Bronchial smooth muscle cell (primary cell): Measurements from ENCODE around the gene FCGR1A. TPM values are rescaled to one million over a fixed set of nuclear protein-coding genes. Genes with fewer than 3 reads are reported as not detected.

ENCODE experiments used
- total RNA-seq: library from RNA; depleted of rRNA; stranded (reverse); fragments of >200 nt; gene quantifications from 2 replicates; pipeline ENCODE4 v1.2.1, GENCODE V29; 2014

The FCGR1A gene
- total RNA-seq: not detected in 2 replicates

GRCh38 chr1:149782600-149782999, at the start of gene FCGR1A:
TSS of gene FCGR1A (plus strand) at chr1:149782694. CDS start at chr1:149782744, 50 bp downstream.

Other genes with a start within 250 kb of the FCGR1A start
- not detected in 2 replicates for gene PPIAL4C, start 198.8 kb upstream of the FCGR1A start, total RNA-seq
- gene BOLA1, start 116.9 kb downstream of the FCGR1A start, total RNA-seq: 10.1 and 13.2 TPM in 2 replicates
- 11.8 and 16.0 TPM in 2 replicates for gene SV2A, start 135.2 kb downstream of the FCGR1A start, total RNA-seq
- 6.3 and 8.2 TPM in 2 replicates for gene SF3B4, start 145.1 kb downstream of the FCGR1A start, total RNA-seq
- gene MTMR11, start 154.2 kb downstream of the FCGR1A start, total RNA-seq: 9.1 TPM in 2 replicates
- 13.4 and 13.8 TPM in 2 replicates for gene OTUD7B, start 228.0 kb downstream of the FCGR1A start, total RNA-seq